A549 (cell line): ENCODE measurements around the gene EDN1. TPM values are rescaled to one million over a fixed set of nuclear protein-coding genes. Genes with fewer than 3 reads are reported as not detected.

Experiments
- ATAC-seq, 2 experiments: fragments of 200-7000 bp in 1 of 2; fragments of >200 bp in 1 of 2; cut with Nextera tagmentation in 1 of 2; cut with Tn5 transposase in 1 of 2; 3 replicates each; pipeline versions ENCODE4 v1.8.0 to v1.9.1; 2018 to 2020; ENCODE audit warnings: mild to moderate bottlenecking in 1 of 2, moderate library complexity in 1 of 2
- CTCF ChIA-PET: fragments of 300-600 bp; sonication (Branson Sonifier 250); formaldehyde crosslinking; extraction: SDS; loops from one replicate; lab custom pipeline; 2021; ENCODE audit warnings: antibody characterized with exemption, inconsistent platforms; lab: Yijun Ruan, JAX
- POLR2A ChIA-PET: fragments of 350-600 bp; formaldehyde crosslinking; extraction: SDS; loops from one replicate; lab custom pipeline; 2021; ENCODE audit warnings: antibody characterized with exemption, inconsistent platforms; lab: Yijun Ruan, JAX
- DNase-seq, 2 experiments: peaks; one replicate each; pipeline versions ENCODE4 v3.0.0 to v3.0.0-alpha.2; 2011 to 2016; ENCODE audit warnings: low read depth in 1 of 2, low spot score in 1 of 2
- FAIRE-seq: peaks from 2 replicates; lab custom pipeline; 2011; peaks lifted over from hg19 to GRCh38; lab: Jason Lieb, UNC
- H3K27ac ChIP-seq, 2 experiments: fragments of >200 bp; sonication (Bioruptor Twin); formaldehyde crosslinking; 3 replicates each; pipeline ENCODE4 v1.5.1; 2016 to 2017
- H3K4me1 ChIP-seq: fragments of >200 bp; sonication (Bioruptor Twin); formaldehyde crosslinking; 3 replicates; pipeline ENCODE4 v1.6.1; 2016
- H3K4me2 ChIP-seq: fragments of >200 bp; sonication (Bioruptor Twin); formaldehyde crosslinking; 3 replicates; pipeline ENCODE4 v1.6.1; 2016
- H3K4me3 ChIP-seq: fragments of >200 bp; sonication (Bioruptor Twin); formaldehyde crosslinking; 3 replicates; pipeline ENCODE4 v1.5.1; 2016
- H3K9me3 ChIP-seq: fragments of >200 bp; sonication (Bioruptor Twin); formaldehyde crosslinking; 3 replicates; pipeline ENCODE4 v1.6.1; 2016
- BHLHE40 ChIP-seq: IDR thresholded peaks from 2 replicates; pipeline ENCODE4 v1.6.1; 2012; ENCODE audit warnings: low read depth, low read length, inconsistent platforms
- CHD2 ChIP-seq: fragments of 150-350 bp; IDR thresholded peaks from 2 replicates; pipeline ENCODE4 v1.6.1; 2014; ENCODE audit warnings: low read length; ENCODE audit not compliant: partially characterized antibody
- EP300 ChIP-seq, 2 experiments: fragments of >200 bp; sonication (Bioruptor Twin); formaldehyde crosslinking; IDR thresholded peaks; 2 replicates in 1 of 2; 3 replicates in 1 of 2; pipeline ENCODE4 v1.6.1; 2016 to 2017
- FOSB ChIP-seq: fragments of 250-450 bp; sonication (Bioruptor Pico); IDR thresholded peaks from 2 replicates; pipeline ENCODE4 v1.5.0; 2020; ENCODE audit warnings: mild to moderate bottlenecking, moderate library complexity
- FOSL2 ChIP-seq, 2 experiments: fragments of 450-650 bp in 1 of 2; fragments of >200 bp in 1 of 2; sonication (Bioruptor Twin) in 1 of 2; formaldehyde crosslinking; IDR thresholded peaks; 2 replicates each; pipeline versions ENCODE4 v1.5.0 to v1.6.1; 2016 to 2020; ENCODE audit warnings: mild to moderate bottlenecking in 1 of 2, moderate library complexity in 1 of 2
- FOXS1 ChIP-seq: fragments of 250-450 bp; sonication (Bioruptor Pico); IDR thresholded peaks from 2 replicates; pipeline ENCODE4 v1.5.0; 2020; ENCODE audit warnings: mild to moderate bottlenecking, moderate library complexity
- GATA3 ChIP-seq: IDR thresholded peaks from 2 replicates; pipeline ENCODE4 v1.6.1; 2012; ENCODE audit warnings: borderline replicate concordance
- HDAC2 ChIP-seq: fragments of 200-600 bp; sonication (generic); IDR thresholded peaks from 2 replicates; pipeline ENCODE4 v1.6.1; 2016
- HEYL ChIP-seq: fragments of 250-450 bp; sonication (Bioruptor Pico); IDR thresholded peaks from 2 replicates; pipeline ENCODE4 v1.8.0; 2021; ENCODE audit warnings: mild to moderate bottlenecking, moderate library complexity
- HOXB13 ChIP-seq: fragments of 250-450 bp; sonication (Bioruptor Pico); IDR thresholded peaks from 2 replicates; pipeline ENCODE4 v1.5.0; 2020; ENCODE audit warnings: low read depth, mild to moderate bottlenecking, moderate library complexity
- HOXB5 ChIP-seq: fragments of 250-450 bp; sonication (Bioruptor Pico); IDR thresholded peaks from 2 replicates; pipeline ENCODE4 v1.5.0; 2020; ENCODE audit warnings: mild to moderate bottlenecking, moderate library complexity
- JUNB ChIP-seq: fragments of >200 bp; sonication (Bioruptor Twin); formaldehyde crosslinking; IDR thresholded peaks from 2 replicates; pipeline ENCODE4 v1.6.1; 2016
- KDM5A ChIP-seq: fragments of 200-600 bp; sonication (generic); IDR thresholded peaks from 2 replicates; pipeline ENCODE4 v1.6.1; 2016; ENCODE audit warnings: antibody characterized with exemption, mild to moderate bottlenecking
- MAFK ChIP-seq: fragments of 450-650 bp; IDR thresholded peaks from 2 replicates; pipeline ENCODE4 v1.6.1; 2014; ENCODE audit not compliant: partially characterized antibody
- MAZ ChIP-seq: fragments of 150-350 bp; IDR thresholded peaks from 2 replicates; pipeline ENCODE4 v1.6.1; 2014; ENCODE audit warnings: antibody characterized with exemption, low read depth, low read length, borderline replicate concordance
- NPAS2 ChIP-seq: fragments of 250-450 bp; sonication (Bioruptor Pico); IDR thresholded peaks from 2 replicates; pipeline ENCODE4 v1.8.0; 2022; ENCODE audit warnings: mild to moderate bottlenecking, moderate library complexity, borderline replicate concordance
- PHF8 ChIP-seq: fragments of 200-600 bp; sonication (generic); IDR thresholded peaks from 2 replicates; pipeline ENCODE4 v1.6.1; 2016; ENCODE audit warnings: low read depth, mild to moderate bottlenecking, antibody characterized with exemption, moderate library complexity, borderline replicate concordance
- POLR2A ChIP-seq: IDR thresholded peaks from 2 replicates; pipeline ENCODE4 v1.6.1; 2012; ENCODE audit warnings: mild to moderate bottlenecking, low read length
- POLR2AphosphoS2 ChIP-seq: conservative IDR thresholded peaks from 2 replicates; pipeline ENCODE4 v1.6.1; 2012; ENCODE audit warnings: low read length, improper control_type of control experiment, inconsistent platforms
- RAD21 ChIP-seq, 2 experiments: fragments of >200 bp in 1 of 2; sonication (Bioruptor Twin) in 1 of 2; formaldehyde crosslinking in 1 of 2; IDR thresholded peaks in 1 of 2; conservative IDR thresholded peaks in 1 of 2; 2 replicates in 1 of 2; 3 replicates in 1 of 2; pipeline ENCODE4 v1.6.1; 2012 to 2018; ENCODE audit warnings: inconsistent platforms in 1 of 2
- RARB ChIP-seq: fragments of 250-450 bp; sonication (Bioruptor Pico); IDR thresholded peaks from 2 replicates; pipeline ENCODE4 v1.8.0; 2021; ENCODE audit warnings: mild to moderate bottlenecking, moderate library complexity
- RFX5 ChIP-seq: fragments of 450-650 bp; IDR thresholded peaks from 2 replicates; pipeline ENCODE4 v1.7.1; 2014; ENCODE audit warnings: antibody characterized with exemption, mild to moderate bottlenecking, moderate library complexity
- RNF2 ChIP-seq: fragments of 200-600 bp; sonication (generic); IDR thresholded peaks from 2 replicates; pipeline ENCODE4 v1.6.1; 2016; ENCODE audit warnings: low read depth, mild to moderate bottlenecking, antibody characterized with exemption, moderate library complexity, borderline replicate concordance
- SREBF2 ChIP-seq: fragments of 450-650 bp; IDR thresholded peaks from 2 replicates; pipeline ENCODE4 v1.6.1; 2014; ENCODE audit warnings: mild to moderate bottlenecking, moderate library complexity
- TFCP2L1 ChIP-seq: fragments of 250-450 bp; sonication (Bioruptor Pico); IDR thresholded peaks from 2 replicates; pipeline ENCODE4 v1.5.0; 2021; ENCODE audit warnings: mild to moderate bottlenecking
- TP53 ChIP-seq: fragments of 250-450 bp; sonication (Bioruptor Pico); IDR thresholded peaks from 2 replicates; pipeline ENCODE4 v1.5.0; 2021; ENCODE audit warnings: mild to moderate bottlenecking, moderate library complexity
- ZC3H11A ChIP-seq: fragments of 450-650 bp; IDR thresholded peaks from 2 replicates; pipeline ENCODE4 v1.6.1; 2014; ENCODE audit warnings: antibody characterized with exemption, mild to moderate bottlenecking
- ZFP36 ChIP-seq: fragments of 450-650 bp; IDR thresholded peaks from 2 replicates; pipeline ENCODE4 v1.6.1; 2014; ENCODE audit warnings: borderline replicate concordance; ENCODE audit not compliant: partially characterized antibody
- WGBS: methylation state at CpG from one replicate; pipeline ENCODE4 v1.1.6; 2017; ENCODE audit errors: missing lambda C conversion rate; 5-methylcytosine and 5-hydroxymethylcytosine counted together
- polyA plus RNA-seq, 4 experiments: library from polyadenylated mRNA; depleted of rRNA in 3 of 4; stranded (reverse); fragments of >200 nt; fragmentation: RNase III in 1 of 4; extraction: RNeasy Plus Mini Kit Qiagen cat#74134 plus additional on column Dnase treatment in 1 of 4; gene quantifications; 2 replicates in 3 of 4; 3 replicates in 1 of 4; pipeline ENCODE4 v1.2.3, GENCODE V29; 2011 to 2017
- TF ChIP-seq, protein P1 (sequence below): fragments of 250-450 bp; sonication (Bioruptor Pico); IDR thresholded peaks from 2 replicates; pipeline ENCODE4 v1.5.0; 2021; ENCODE audit warnings: mild to moderate bottlenecking, moderate library complexity, borderline replicate concordance
- TF ChIP-seq, protein P2 (sequence below): fragments of 450-650 bp; IDR thresholded peaks from 2 replicates; pipeline ENCODE4 v1.6.1; 2014; ENCODE audit warnings: antibody characterized with exemption
- TF ChIP-seq, protein P3 (sequence below): fragments of 250-450 bp; sonication (Bioruptor Pico); IDR thresholded peaks from 2 replicates; pipeline ENCODE4 v1.5.0; 2020; ENCODE audit warnings: low read depth, mild to moderate bottlenecking, moderate library complexity
- TF ChIP-seq, protein P4 (sequence below): IDR thresholded peaks from 2 replicates; pipeline ENCODE4 v1.6.1; 2012

Gene EDN1
- polyA plus RNA-seq, 2 of the 4 experiments (the other 2 are of a cell fraction), result 33.5 to 87.4 TPM

DNA sequence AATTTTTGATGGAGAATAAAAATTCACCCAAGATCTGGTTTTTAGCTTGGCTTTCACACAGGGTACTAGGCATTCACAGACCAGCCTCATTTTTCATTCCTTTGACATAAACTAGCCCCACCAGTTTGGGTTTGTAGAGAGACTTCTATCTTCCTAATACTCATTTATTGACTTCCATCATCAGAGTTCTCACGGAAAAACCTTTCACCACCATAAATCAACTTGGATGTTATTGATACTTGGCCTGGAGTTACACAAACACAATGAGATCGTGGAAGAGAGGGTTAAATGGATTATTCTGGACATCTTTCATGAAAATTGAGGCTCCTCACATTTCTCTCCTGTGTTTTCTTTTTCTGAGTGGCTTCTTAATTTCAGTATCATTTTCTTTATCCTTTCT, 26.8 kb upstream of the EDN1 start:
- Histone ChIP-seq H3K4me2 (no peak overlapping the region), H3K4me1 (peaks cover 16% of the 10 kb centered on the region; the same call in 2 of the 3 replicates), H3K9me3 (no peaks in the 10 kb centered on the region), H3K4me3 (no peak overlapping the region), H3K27ac (no peak overlapping the region)
- ATAC-seq, result no peak
- CTCF ChIA-PET, result no interaction called here
- 76% methylated on average over 2 of the region's 2 CpGs for WGBS
- DNase-seq, result no peak
- TF ChIP-seq POLR2A, result no peak
- TF ChIP-seq RARB (CRISPR knock-in tag), result no peak
- TF ChIP-seq TP53 (CRISPR knock-in tag), result no peak
- TF ChIP-seq HOXB13 (CRISPR knock-in tag), result no peak
- TF ChIP-seq KDM5A, result no peak
- no peak for FAIRE-seq
- POLR2A ChIA-PET, result no interaction called here

DNA sequence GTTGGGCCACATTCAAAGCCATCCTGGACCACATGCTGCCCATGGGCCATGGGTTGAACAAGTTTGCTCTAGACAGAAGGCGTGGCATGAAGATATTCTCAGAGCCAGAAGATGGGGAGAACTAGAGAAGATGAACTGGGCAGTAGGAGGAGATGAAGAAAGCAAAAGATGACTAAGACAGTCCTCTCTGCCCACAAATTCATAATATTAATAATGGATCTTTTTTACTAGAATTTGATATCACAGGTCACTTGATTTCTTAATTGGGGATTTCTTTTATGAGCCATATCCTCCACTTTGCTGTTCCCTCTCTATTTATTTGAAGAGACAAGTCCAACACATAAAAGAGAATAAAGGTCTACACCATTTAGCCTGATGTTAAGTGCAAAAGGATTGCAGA, 25.5 kb upstream of the EDN1 start:
- H3K4me2 ChIP-seq, result no peak overlapping the region
- DNase-seq, result no peak
- TF ChIP-seq POLR2A (no peak), JUNB (no peak), GATA3 (no peak), RNF2 (no peak), FOSL2 (IDR thresholded peaks at IDR 0.05) (no peak), FOSL2 (CRISPR knock-in tag; IDR thresholded peaks at IDR 0.05) (no peak), TP53 (CRISPR knock-in tag) (no peak), POLR2AphosphoS2 (no peak), ZFP36 (no peak), PHF8 (no peak), HOXB5 (CRISPR knock-in tag) (no peak), SREBF2 (no peak), HEYL (no peak), FOSB (CRISPR knock-in tag) (no peak)
- TF ChIP-seq, protein P1, sequence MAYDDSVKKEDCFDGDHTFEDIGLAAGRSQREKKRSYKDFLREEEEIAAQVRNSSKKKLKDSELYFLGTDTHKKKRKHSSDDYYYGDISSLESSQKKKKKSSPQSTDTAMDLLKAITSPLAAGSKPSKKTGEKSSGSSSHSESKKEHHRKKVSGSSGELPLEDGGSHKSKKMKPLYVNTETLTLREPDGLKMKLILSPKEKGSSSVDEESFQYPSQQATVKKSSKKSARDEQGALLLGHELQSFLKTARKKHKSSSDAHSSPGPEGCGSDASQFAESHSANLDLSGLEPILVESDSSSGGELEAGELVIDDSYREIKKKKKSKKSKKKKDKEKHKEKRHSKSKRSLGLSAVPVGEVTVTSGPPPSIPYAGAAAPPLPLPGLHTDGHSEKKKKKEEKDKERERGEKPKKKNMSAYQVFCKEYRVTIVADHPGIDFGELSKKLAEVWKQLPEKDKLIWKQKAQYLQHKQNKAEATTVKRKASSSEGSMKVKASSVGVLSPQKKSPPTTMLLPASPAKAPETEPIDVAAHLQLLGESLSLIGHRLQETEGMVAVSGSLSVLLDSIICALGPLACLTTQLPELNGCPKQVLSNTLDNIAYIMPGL (CRISPR knock-in tag), result no peak
- H3K9me3 ChIP-seq, result no peaks in the 10 kb centered on the region
- H3K4me3 ChIP-seq, result no peak overlapping the region
- ATAC-seq, result no peak
- 94% methylated on average over 1 of the region's 1 CpG for WGBS
- CTCF ChIA-PET, result no interaction called here
- POLR2A ChIA-PET, result no interaction called here
- peaks cover 13% of the 10 kb centered on the region; the same call in 2 of the 3 replicates for H3K4me1 ChIP-seq
- no peak overlapping the region for H3K27ac ChIP-seq
- no peak for FAIRE-seq

DNA sequence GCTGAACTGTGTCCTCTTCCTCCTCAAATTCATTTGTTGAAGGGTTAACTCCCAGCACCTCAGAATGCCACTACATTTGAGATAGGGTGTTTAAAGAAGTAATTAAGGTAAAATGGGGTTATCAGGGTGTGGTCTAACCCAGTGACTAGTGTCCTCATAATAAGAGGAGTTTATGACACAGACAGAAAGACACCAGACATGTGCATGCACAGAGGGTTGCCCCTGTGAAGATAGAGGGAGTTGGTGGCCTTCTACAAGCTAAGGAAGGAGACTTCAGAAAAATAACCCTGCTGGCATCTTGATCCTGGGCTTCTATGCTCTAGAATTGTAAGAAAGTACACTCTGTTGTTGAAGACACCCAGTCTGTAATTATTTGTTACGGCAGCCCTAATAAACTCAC, 24.9 kb upstream of the EDN1 start:
- ChIA-PET POLR2A (no interaction called here), CTCF (no interaction called here)
- WGBS, result 95% methylated on average over 1 of the region's 1 CpG
- Histone ChIP-seq H3K27ac (no peak overlapping the region), H3K4me1 (peaks cover 7% of the 10 kb centered on the region; the same call in 2 of the 3 replicates), H3K9me3 (no peaks in the 10 kb centered on the region), H3K4me2 (no peak overlapping the region), H3K4me3 (no peak overlapping the region)
- DNase-seq (no peak), ATAC-seq (no peak), FAIRE-seq (no peak)
- TF ChIP-seq KDM5A, result no peak
- TF ChIP-seq, protein P2, sequence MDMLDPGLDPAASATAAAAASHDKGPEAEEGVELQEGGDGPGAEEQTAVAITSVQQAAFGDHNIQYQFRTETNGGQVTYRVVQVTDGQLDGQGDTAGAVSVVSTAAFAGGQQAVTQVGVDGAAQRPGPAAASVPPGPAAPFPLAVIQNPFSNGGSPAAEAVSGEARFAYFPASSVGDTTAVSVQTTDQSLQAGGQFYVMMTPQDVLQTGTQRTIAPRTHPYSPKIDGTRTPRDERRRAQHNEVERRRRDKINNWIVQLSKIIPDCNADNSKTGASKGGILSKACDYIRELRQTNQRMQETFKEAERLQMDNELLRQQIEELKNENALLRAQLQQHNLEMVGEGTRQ, result no peak
- TF ChIP-seq BHLHE40, result no peak
- no peak for TF ChIP-seq RFX5
- TF ChIP-seq, protein P3, sequence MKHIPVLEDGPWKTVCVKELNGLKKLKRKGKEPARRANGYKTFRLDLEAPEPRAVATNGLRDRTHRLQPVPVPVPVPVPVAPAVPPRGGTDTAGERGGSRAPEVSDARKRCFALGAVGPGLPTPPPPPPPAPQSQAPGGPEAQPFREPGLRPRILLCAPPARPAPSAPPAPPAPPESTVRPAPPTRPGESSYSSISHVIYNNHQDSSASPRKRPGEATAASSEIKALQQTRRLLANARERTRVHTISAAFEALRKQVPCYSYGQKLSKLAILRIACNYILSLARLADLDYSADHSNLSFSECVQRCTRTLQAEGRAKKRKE (CRISPR knock-in tag), result no peak
- no peak for TF ChIP-seq MAZ
- no peak for TF ChIP-seq POLR2A
- no peak for TF ChIP-seq RAD21 (conservative IDR thresholded peaks at IDR 0.05 in 1 of 2, IDR thresholded peaks at IDR 0.05 in 1 of 2)
- TF ChIP-seq, protein P4, sequence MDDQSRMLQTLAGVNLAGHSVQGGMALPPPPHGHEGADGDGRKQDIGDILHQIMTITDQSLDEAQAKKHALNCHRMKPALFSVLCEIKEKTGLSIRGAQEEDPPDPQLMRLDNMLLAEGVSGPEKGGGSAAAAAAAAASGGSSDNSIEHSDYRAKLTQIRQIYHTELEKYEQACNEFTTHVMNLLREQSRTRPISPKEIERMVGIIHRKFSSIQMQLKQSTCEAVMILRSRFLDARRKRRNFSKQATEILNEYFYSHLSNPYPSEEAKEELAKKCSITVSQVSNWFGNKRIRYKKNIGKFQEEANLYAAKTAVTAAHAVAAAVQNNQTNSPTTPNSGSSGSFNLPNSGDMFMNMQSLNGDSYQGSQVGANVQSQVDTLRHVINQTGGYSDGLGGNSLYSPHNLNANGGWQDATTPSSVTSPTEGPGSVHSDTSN, result no peak
- no peak for TF ChIP-seq MAFK
- TF ChIP-seq FOXS1, result no peak
- no peak for TF ChIP-seq ZC3H11A
- no peak for TF ChIP-seq PHF8
- TF ChIP-seq NPAS2 (CRISPR knock-in tag), result no peak
- TF ChIP-seq EP300 (IDR thresholded peaks at IDR 0.05), result no peak
- TF ChIP-seq HDAC2, result no peak
- no peak for TF ChIP-seq CHD2
- no peak for TF ChIP-seq TFCP2L1 (CRISPR knock-in tag)
